ENCODE measurements around the gene CHI3L1.

- TF ChIP-seq, protein P1, sequence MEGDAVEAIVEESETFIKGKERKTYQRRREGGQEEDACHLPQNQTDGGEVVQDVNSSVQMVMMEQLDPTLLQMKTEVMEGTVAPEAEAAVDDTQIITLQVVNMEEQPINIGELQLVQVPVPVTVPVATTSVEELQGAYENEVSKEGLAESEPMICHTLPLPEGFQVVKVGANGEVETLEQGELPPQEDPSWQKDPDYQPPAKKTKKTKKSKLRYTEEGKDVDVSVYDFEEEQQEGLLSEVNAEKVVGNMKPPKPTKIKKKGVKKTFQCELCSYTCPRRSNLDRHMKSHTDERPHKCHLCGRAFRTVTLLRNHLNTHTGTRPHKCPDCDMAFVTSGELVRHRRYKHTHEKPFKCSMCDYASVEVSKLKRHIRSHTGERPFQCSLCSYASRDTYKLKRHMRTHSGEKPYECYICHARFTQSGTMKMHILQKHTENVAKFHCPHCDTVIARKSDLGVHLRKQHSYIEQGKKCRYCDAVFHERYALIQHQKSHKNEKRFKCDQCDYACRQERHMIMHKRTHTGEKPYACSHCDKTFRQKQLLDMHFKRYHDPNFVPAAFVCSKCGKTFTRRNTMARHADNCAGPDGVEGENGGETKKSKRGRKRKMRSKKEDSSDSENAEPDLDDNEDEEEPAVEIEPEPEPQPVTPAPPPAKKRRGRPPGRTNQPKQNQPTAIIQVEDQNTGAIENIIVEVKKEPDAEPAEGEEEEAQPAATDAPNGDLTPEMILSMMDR (IDR thresholded peaks at IDR 0.05) = no peak
- no peak for TF ChIP-seq POLR2A (IDR thresholded peaks at IDR 0.05)
Observed at GRCh38 chr1:203211812-203212211, 25.3 kb upstream of the CHI3L1 start.
